ENCODE data around the gene SPON2.

SPON2 gene

DNA sequence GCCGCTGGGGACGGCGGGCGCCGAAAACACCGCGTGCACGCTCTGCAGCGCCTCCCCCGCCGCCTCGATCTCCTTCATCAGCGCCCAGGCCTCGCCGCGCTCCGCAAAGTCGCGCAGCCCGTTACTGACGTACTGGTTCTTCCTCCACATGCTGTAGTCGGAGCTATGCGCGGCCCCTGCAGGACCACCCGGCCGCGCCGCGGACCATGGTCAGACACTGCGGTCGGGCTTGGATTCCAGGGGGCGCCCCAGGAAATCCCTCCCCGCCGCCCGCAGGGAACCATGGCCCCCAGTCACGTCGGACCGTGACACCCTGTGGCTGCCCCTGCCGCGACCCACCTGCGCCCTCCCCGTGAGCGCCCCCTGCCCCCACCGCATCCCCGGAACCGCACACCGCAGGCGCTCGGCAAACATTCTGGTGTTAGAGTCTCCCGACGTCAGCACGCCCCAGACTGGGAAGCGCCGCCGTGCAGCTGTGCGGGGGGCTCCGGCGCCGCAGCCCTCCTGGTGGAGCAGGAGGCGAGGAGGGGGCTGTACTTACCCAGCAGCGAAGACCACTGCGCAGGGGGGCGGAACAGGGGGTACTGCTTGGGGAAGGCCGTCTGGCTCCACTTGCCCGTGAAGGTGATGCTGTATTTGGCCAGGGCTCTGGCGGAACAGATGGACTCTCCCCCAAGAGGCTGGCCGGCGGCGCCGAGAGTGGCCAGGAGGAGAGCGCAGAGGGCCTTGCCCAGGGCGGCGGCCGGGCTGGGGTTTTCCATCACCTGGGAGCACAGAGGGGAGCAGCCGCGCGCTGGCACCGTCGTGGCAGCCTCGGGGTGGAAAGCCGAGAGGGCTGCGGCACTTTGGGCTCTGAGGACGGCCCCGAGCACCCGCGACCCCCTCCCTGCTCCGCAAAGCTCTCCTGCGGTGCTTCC, 814 bp downstream of the SPON2 start:
- DNase-seq = no peak

DNA sequence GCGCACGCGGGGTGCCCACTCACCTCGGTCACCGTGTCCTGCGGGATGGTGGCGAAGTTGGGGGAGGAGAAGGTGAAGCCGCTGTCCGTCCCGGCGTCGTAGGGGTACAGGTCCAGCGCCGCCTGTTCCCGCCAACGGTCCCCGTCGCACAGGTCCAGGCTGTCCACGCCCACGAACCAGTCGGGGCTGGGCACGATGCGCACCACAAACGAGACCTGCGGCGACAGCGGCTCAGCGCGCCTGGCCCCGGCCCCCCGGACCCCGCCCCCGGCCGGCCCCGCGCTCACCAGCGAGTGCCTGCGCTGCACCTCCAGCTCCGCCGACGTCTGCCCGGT, 1.4 kb downstream of the SPON2 start:
- no peak for DNase-seq

DNA sequence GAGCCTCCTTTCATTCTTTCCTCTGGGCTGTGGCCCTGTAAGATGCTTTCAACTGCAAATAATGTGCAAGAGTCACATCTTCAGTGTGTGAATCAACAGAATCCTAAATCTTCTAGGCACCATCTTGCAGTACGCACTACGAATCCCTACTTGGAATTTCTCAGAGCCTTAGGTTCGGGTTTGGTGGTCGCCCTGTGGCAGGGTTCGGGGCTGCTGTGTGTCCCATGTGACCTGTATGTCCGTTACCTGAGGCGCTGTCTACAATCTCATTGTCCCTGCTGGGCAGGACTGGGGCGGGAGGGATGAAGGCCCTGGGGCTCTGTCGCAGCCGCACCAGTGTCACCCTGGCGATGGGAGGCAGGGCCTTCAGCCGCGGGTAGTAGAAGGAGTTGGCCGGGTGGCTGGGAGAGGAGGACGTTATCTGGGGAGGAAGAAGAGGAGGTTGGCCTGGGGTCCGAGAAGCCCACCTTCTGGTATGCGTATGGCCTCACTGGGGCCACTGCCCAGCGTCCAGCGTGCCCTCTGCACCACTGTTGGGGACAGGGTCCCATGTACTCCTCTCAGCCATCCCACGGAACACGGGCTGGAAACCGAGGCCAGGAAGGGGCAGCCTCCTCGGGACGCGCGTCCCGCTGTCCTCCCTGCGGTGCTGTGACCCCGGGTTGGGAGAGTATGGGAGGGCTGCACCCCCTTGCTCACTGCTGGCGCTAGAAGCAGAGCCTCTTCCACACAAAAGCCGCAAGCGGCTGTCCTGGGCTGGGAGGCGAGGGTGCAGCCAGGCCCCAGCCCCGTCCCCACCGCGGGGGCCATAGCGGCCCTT, 2.0 kb downstream of the SPON2 start:
- no peak for DNase-seq

DNA sequence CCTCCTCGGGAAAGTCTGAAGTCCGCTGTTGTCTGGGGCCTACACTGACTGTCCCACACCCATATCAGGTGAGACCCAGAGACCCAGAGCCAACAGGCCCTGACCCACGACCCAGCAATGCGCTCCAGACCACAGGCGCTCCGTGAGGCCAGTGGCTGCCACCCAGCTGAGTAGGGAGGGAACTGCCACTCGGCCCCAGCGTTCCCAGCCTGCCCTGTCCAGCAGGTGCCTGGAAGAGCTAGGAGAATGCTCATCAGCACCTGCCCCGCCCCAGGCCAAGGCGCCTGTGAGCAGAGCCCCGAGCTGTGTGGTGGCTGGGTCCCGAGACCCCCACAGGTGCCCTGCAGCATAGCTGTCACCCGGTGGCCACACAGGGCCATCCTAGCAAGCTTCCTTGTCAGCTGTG, 2.7 kb downstream of the SPON2 start:
- DNase-seq = no peak

DNA sequence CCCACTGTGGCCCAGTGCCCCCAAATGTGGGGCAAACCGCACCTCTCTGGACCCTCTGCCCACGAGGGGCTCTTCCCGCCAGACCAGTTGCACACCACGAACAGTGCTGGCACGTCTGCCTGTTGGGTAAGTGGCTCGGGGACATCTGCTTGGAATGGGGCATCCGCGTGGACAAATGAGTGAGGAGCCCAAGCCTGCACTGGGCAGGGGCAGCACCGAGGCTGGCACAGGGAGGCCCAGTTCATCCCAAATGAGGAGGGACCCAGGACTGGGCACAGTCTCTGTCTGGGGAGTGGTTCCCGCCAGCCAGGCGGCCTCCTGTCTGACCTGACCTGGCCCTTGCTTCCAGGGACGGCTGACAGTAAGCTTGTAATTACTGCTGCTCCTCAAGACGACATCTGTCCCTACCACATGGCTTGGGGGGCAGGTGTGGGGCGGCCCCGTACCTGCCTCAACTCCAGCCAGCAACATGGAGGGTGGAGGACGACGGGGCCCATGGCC, 3.2 kb downstream of the SPON2 start:
- DNase-seq = no peak

DNA sequence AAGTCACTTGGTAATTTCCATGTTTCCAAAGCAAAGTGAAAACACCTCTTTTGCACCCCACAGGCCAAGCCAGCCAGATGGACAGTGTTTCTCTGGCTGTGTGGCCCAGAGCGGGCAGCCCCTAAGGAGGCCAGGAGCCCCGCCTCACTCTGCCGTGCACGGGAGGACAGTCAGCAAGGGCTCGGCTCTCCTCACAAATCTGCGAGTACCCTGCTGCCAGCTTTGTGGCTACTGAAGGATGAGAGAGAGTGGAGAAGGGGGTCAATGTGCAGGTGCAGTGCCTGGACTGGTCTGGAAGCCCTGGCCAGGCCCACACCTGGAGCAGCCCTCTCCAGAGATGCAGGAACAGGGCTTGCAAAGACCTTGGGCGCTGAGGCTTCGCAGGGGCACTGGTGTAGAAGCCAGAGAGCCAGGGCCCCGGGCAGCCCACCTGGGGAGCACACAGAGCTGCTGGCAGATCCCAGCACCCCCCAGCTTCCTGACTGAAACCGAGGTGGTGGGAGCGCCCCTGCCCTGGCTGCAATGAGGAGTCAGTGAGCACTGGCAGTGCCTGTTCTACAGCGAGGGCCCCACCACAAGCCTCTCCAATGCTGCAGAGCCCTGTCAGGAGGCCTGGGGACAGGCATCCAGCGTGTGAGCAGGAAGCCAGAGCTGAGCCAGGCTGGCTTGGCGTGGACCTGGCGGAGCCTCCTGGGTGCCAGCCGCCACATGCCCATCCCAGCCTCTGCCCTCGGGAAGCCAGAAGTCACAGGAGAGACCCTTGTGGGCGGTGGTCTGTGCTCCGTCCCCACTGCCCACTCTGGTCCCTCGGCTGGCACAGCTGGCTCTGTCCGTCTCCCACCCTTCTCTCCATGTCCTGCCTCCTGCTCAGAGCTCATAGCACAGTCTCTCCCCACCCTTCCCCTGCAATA, 3.9 kb downstream of the SPON2 start:
- no peak for DNase-seq

DNA sequence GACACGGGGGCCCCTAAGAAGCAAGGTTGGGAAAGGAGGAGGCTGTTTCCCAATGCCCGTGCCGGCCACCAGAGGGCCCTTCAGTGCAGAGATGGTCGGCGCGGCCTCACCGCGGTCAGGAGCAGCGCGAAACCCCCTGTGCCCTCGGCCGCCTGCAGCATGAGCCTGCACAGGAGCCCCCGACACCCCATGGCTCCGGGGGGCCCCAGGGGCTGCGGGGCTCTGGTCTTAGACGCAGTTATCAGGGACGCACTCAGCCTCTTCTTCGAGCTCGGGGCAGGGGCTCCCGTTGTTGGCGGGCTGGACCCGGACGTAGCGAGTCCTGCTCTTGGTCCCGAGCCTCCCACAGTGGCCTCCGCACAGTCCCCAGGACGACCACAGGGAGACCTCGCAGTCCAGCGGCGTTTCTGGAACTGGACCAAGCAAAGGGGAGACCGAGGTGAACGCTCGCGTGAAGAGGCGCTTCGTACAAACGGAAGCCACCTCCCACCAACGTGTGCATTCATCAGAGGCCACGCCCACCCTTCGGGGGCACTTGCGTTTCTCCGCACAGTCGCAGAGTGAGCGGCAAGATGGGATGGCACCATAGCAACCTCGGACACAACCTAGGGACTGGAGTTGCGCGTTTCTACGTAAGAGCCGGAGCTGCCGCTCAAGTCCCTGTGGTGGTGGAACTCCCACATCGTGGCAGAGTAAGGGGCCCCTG, 5.0 kb downstream of the SPON2 start:
- peak; percentile 79 for DNase-seq

DNA sequence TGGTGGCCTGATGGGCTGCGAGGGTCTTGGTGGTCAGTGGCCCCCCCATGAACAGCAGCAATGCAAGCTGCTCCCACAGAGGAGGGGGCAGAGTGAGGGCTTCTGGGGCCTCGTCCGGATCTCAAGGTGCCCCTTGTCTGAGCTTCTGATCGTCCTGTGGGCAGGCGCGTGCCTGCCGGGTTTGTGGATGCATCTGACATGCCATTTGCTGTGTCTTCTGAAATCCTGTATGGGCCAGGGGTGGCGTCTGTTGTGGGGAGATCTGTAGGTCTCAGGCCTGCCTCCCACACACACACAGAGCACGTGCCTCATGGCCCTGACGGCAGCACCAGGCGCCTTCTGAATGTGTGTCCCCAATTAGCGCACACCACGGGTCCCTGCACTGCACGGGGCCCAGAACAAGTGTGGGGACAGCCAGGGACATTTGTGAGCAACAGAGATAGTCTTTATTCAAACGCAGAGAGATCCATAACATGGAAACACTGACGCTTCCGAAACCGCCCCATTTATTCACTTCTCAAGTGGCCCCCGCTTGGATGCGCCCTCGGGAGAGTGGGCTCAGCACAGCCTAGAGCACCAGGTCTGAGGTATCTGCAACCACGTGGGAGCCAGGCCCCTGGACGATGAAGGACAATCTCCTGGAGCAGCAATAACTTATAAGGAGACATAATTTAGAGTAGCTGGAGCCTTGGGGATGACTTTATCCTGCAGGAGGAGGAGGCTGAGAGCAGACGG, 5.7 kb downstream of the SPON2 start:
- DNase-seq = no peak

DNA sequence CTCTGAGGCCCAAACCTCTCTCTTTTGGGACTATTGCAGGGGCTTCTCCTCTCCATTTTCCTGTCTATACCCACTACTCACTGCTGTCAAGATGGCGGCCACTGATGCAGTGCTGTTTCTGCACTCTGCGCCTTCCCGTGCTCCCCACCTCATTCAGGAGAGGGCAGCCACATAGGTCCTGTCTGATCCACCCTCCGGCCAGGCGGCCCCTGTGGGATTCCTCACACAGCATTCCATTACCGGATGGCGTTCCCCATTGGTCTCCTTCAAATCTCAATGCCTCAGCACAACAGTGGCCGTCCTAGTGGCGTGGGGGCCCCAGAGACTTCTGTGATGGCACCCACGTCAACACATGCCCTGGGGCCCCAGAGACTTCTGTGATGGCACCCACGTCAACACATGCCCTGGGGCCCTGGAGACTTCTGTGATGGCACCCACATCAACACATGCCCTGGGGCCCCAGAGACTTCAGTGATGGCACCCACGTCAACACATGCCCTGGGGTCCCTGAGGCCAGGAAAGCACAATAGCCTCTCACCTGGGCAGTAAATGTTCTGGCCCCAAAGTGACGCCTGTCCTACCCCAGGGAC, 7.3 kb downstream of the SPON2 start:
- DNase-seq = no peak

DNA sequence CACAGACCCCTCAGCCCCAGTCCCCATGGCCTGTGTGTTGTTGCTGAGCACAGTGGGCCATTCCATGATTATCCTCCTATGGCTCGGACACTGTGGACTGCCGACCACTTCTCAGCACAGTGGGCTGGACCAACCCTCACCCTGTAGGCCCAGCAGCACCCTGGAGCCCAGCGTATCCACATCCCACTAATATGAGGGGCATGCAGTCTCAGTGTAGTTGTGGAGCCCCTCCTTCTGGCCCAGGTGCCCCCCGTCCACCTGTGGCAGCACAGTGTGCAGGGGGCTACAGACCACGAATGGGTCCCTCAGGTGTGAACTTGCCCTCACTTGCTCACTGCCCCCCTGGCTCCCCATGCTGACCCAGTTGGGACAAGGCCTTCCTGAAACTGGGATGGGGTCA, 7.9 kb downstream of the SPON2 start:
- DNase-seq = no peak

DNA sequence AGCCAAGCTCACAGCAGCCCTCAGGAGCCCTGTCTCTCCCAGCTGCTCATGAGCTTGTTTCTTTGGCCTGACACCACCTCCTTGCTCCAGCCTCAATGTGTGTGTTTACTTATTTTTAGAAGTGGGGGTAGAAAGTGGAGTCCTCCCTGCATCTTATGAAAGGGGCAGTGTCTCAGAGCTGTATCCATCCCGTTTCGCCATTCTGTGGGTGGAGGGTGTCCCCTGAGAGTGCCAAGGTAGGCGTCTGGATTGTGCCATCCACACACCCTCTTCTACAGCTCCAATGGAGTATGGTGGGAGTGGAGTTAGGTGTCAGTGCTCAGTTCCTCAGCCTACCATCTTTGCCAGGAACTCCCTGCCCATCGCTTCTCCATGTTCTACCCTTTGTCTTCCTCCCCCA, 8.3 kb downstream of the SPON2 start:
- no peak for DNase-seq

DNA sequence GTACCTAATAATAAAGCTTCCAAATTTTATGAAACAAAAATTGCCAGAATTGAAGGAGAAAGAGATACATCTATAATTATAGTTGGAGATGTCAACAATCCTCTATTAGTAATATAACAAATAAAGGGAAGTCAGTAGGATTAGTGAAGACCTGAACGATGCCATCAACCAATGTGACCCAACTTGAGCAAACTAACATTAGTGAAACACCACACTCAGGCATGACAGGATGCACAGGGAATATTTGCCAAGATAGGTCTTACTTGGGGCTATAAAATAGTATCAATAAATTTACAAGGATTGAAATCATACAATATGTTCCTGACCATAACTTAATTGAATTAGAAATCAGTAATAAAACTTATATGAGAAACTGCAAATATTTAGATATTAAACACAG, 12.0 kb downstream of the SPON2 start:
- no peak for DNase-seq

DNA sequence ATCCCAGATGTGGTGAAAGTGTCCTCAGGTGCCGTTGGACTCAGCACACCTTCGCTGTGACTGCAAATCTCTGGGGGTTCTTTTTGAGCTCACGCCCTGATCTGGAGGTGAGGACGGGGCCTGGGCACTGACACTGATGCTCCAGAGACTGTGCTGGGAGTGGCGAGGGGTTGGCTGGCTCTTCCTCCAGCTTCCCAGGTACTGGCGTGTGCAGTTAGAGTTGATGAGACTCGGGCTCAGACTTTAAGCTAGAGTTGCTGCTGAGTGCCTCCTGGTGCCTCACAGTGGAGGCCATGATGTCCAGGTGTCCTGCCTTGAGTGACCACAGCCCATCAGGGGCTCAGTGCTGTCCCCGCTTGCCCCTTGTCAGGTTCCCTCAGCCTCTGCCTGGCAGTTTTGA, 16.3 kb downstream of the SPON2 start:
- DNase-seq = no peak

DNA sequence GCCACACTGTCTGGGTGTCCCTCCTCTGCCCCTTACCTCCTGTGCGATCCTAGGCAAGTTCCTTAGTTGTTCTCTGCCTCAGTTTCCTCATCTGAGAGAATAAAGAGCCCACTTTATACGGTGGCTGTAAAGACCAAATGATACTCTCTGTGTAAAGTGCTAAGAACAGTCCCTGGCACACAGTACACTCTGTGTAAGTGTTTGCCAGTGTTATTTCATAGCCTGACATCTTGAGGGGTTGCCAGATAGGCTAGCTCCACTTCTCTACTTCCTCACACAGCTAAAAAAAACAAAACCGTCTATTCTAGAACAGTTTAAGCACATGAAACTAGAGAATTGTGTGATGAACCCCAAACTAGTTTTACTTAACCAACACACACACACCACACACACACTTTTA, 17.1 kb downstream of the SPON2 start:
- DNase-seq = no peak

DNA sequence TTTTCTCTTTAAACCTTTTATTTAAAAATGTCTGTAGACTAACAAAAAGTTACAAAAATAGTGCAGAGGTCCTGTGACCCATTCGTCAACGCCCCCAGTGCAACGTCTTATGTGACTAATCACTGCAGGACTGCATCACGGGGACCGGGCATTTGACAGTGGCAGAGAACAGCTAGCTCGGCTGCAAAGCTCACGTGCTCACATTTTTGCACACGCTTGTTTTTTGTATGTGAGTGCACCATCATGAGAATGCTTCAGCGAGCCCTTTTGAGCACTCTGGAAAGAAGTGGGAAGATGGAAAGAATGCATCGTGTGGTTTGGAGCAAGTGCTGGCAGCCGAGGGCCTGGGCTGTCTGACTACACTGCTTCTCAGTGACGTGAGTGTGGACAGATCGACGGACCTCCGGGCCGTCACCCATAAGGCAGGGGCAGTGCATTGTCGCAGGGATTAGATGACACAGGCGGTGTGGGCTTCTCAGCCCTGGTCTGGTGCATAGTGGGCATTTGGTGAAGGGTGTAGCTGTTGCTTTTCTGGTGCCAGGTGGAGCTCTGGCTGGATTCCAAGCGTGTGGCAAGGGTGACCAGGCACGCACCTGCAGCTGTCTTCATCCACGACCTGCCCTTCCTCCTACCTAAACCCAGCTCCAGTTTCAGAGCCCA, 17.7 kb downstream of the SPON2 start:
- no peak for DNase-seq

DNA sequence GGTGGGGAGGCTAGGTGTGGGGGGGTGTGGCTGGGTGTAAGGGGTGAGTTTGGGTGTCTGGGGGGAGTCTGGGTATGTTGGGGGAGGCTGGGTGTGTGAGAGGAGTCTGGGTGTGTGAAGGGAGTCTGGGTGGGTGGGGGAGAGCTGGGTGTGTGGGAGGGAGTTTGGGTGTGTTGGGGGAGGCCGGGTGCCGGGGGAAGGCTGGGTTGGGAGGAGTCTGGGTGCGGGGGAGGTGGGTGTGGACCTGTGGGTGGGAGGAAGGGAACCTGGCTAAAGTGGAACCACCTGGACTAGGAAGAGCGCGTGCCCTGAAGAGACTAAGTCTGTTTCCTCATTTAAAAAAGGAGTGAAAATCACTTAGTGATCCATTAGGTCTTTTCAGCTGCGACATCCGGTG, 18.3 kb downstream of the SPON2 start:
- no peak for DNase-seq

DNA sequence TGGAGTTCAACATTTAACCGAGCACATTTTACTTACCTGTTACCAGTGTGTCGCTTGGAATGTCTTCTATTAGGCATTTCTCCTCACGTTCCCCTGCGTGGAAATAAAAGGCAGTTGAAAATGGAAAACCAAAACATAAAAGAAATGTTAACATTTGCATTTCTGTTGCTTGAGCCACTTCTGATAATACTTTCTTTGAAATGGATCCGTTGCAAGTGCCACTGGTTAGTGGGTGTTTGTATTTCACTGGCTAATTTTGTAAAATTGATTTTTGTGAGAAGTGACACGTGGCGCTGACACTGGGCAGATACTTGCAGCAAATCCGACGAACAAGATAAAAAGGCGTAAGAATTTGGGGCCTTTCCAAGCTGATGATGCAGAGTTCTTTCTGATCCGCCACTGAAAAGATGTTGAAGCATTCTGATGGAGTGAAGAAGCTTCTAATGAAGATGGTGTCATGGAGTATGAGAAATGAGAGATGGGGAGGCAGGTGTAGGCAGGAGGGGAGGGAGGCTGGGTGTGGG, 18.8 kb downstream of the SPON2 start:
- DNase-seq = no peak

DNA sequence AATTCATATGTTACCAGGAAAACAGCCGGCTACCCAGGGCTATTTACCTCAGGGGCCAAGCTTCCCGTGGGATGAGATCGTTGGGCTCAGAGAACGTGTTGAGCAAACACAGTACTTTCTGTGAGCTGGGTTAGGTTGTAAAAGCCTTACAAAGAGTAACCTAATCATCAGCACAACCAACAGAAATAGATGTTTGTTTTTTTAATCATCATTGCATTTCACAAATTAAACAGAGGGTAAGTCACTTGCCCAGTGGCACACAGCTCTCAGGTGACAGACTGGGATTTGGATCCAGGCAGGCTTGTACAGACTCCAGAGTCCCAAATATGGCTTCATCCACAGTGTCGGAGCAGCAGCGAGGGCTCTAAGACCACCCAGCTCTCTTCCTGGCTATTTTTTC, 20.1 kb downstream of the SPON2 start:
- DNase-seq = no peak

DNA sequence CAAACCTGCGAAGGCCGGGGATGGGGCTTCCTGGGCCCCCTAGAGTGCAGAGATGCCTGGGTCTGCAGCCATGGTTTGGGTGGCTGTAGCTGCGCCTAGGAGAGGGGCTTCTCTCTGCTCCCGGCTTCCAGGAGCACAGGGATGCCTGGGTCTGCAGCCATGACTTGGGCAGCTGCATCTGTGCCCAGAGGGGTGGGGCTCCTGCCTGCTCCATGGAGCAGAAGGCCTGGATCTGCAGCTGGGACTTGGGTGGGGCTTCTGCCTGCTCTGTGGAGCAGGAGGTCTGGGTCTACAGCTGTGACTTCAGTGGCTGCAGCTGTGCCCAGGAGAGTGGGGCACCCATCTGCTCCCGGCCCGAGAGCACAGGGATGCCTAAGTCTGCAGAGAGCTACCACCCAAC, 20.8 kb downstream of the SPON2 start:
- no peak for DNase-seq

DNA sequence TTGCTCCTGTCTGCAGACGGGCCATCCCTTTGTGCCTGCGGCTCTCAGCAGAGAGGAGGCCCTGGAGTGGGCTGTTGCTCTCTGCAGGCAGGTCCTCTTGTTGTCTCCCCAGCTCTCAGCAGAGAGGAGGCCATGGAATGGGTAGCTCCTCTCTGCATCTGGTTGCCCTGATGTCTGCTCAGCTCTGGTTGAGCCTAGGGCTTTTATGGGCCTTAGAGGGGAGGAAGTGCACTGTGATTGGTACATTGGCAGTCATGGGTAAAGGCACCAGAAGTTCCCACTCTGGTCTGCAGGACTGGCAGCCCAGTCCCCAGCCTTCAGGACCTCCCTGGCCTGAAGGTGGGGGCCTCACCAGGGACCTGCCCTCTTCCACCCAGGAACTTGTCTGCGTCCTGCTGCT, 21.5 kb downstream of the SPON2 start:
- DNase-seq = no peak

All from fibroblast of upper back skin (primary cell).